Progenitor cell of endocrine pancreas (in vitro differentiated cells): ENCODE results near the gene TMEM63B. TPM values are rescaled to one million over a fixed set of nuclear protein-coding genes. Genes with fewer than 3 reads are reported as not detected.
"Not testable (repeated sequence)": the region's sequence is repeated elsewhere in the genome, so short reads cannot be mapped to it uniquely, and the experiment has no call there.

Experiments used
- DNase-seq: peaks from one replicate; pipeline ENCODE4 v3.0.0; 2021; ENCODE audit warnings: low spot score; ENCODE audit not compliant: unreplicated experiment
- H3K27ac Mint-ChIP-seq: 2 replicates; pipeline ENCODE4 v1.8.0; 2021; ENCODE audit warnings: mild to moderate bottlenecking, moderate library complexity, mixed read lengths
- H3K27me3 Mint-ChIP-seq: 2 replicates; pipeline ENCODE4 v1.8.0; 2021; ENCODE audit warnings: mixed read lengths
- H3K36me3 Mint-ChIP-seq: 2 replicates; pipeline ENCODE4 v1.8.0; 2022; ENCODE audit warnings: mixed read lengths; ENCODE audit not compliant: insufficient read depth
- H3K4me1 Mint-ChIP-seq: 2 replicates; pipeline ENCODE4 v1.8.0; 2021; ENCODE audit warnings: low read depth, mixed read lengths
- H3K4me3 Mint-ChIP-seq: 2 replicates; pipeline ENCODE4 v1.8.0; 2021; ENCODE audit warnings: low read depth, mild to moderate bottlenecking, moderate library complexity, mixed read lengths
- H3K9me3 Mint-ChIP-seq: 2 replicates; pipeline ENCODE4 v1.8.0; 2021; ENCODE audit warnings: low read depth, mixed read lengths
- CTCF ChIP-seq: fragments of 200-600 bp; sonication (generic); IDR thresholded peaks from one replicate; pipeline ENCODE4 v1.5.0; 2021; ENCODE audit warnings: antibody characterized with exemption, mild to moderate bottlenecking; ENCODE audit not compliant: unreplicated experiment
- total RNA-seq: library from RNA; stranded (reverse); gene quantifications from 2 replicates; pipeline ENCODE4 v1.2.1, GENCODE V29; 2021

Gene TMEM63B
- total RNA-seq, 1 donor from 2014 or later = 72.3 TPM

- Mint-ChIP-seq H3K9me3 (no peaks in the 10 kb centered on the region), H3K36me3 (peaks cover 2% of the 10 kb centered on the region), H3K27ac (no peak overlapping the region), H3K27me3 (no peaks in the 10 kb centered on the region), H3K4me3 (no peak overlapping the region), H3K4me1 (no peaks in the 10 kb centered on the region)
- no peak for DNase-seq
- no peak for TF ChIP-seq CTCF
These were observed 40.3 kb upstream of the TMEM63B start for GRCh38 chr6:44086931-44087574.

GRCh38 chr6:44087623-44088022 lies 39.7 kb upstream of the TMEM63B start:
- DNase-seq = no peak

GRCh38 chr6:44088827-44089590 lies 38.3 kb upstream of the TMEM63B start:
- no peak for DNase-seq
- Mint-ChIP-seq H3K9me3 (no peaks in the 10 kb centered on the region), H3K4me3 (no peak overlapping the region), H3K27me3 (no peaks in the 10 kb centered on the region), H3K27ac (no peak overlapping the region), H3K4me1 (no peaks in the 10 kb centered on the region), H3K36me3 (peaks cover 2% of the 10 kb centered on the region)
- no peak for TF ChIP-seq CTCF

More at GRCh38 chr6:44087623-44088022, 39.7 kb upstream of the TMEM63B start:
- Mint-ChIP-seq H3K36me3 (peaks cover 2% of the 10 kb centered on the region), H3K27ac (no peak overlapping the region), H3K4me3 (no peak overlapping the region), H3K27me3 (no peaks in the 10 kb centered on the region), H3K4me1 (no peaks in the 10 kb centered on the region), H3K9me3 (no peaks in the 10 kb centered on the region)
- TF ChIP-seq CTCF = no peak

GRCh38 chr6:44090465-44090864 lies 36.9 kb upstream of the TMEM63B start:
- Mint-ChIP-seq H3K4me3 (no peak overlapping the region), H3K27ac (no peak overlapping the region), H3K9me3 (no peaks in the 10 kb centered on the region), H3K4me1 (peaks cover 6% of the 10 kb centered on the region), H3K27me3 (no peaks in the 10 kb centered on the region), H3K36me3 (peaks cover 6% of the 10 kb centered on the region)
- no peak for TF ChIP-seq CTCF
- no peak for DNase-seq

DNA sequence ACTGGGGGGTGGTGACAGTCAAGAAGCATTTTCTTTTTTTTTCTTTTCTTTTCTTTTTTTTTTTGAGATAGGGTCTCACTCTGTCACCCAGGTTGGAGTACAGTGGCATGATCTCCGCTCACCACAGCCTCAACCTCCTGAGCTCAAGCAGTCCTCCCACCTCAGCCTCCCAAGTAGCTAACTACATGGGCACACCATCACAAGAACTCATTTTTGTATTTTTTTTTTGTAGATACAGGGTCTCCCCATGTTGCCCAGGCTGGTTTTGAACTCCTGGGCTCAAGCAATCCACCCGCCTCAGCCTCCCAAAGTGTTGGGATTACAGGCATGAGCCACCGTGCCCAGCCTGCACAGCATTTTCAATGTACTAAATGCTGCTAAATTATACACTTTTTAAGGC lies 36.0 kb upstream of the TMEM63B start:
- DNase-seq, H3K4me3 Mint-ChIP-seq, H3K9me3 Mint-ChIP-seq, H3K36me3 Mint-ChIP-seq, H3K27me3 Mint-ChIP-seq, H3K4me1 Mint-ChIP-seq, H3K27ac Mint-ChIP-seq: not testable (repeated sequence)
